T-cell (primary cell): ENCODE data around the gene NCAPD3. TPM values are rescaled to one million over a fixed set of nuclear protein-coding genes. Genes with fewer than 3 reads are reported as not detected.
A peak's percentile ranks its signal among the peaks of the same experiment; 100 is the strongest.

Experiments used
- ATAC-seq, 4 experiments: fragments of 200-7000 bp in 3 of 4; fragments of 150-1000 bp in 1 of 4; cut with Tn5 transposase; replicated peaks in 1 of 4; 1 replicate in 3 of 4; 2 replicates in 1 of 4; pipeline ENCODE4 v1.10.0; 2021; ENCODE audit warnings: moderate library complexity in 3 of 4, mild to moderate bottlenecking in 2 of 4, moderate number of reproducible peaks in 1 of 4
- CTCF ChIA-PET, 2 donors: fragments of 300-600 bp; sonication (Branson Sonifier 250); formaldehyde crosslinking; loops; one replicate each; lab custom pipeline; 2022; ENCODE audit warnings: antibody characterized with exemption in 2 of 2; lab: Charles Lee
- POLR2A ChIA-PET, 2 donors: fragments of 300-600 bp; sonication (Branson Sonifier 250); formaldehyde crosslinking; loops; one replicate each; lab custom pipeline; 2022; ENCODE audit warnings: antibody characterized with exemption in 2 of 2; lab: Charles Lee
- DNase-seq, 35 experiments: peaks; one replicate each; pipeline versions ENCODE4 v3.0.0 to v3.0.0-alpha.2; 2013 to 2023
- H3K27ac ChIP-seq: one replicate; pipeline ENCODE4 v1.5.1; 2013; ENCODE audit warnings: low read length
- H3K27me3 ChIP-seq, 2 experiments: replicated peaks in 1 of 2; 1 replicate in 1 of 2; 2 replicates in 1 of 2; pipeline versions ENCODE4 v1.6.1 to v1.7.0; 2013; ENCODE audit warnings: low read length in 1 of 2, mixed read lengths in 1 of 2; ENCODE audit not compliant: control insufficient read depth in 2 of 2, insufficient read depth in 2 of 2; ENCODE audit errors: extremely low read depth in 1 of 2
- H3K36me3 ChIP-seq, 2 donors: 1 replicate in 1 of 2; 2 replicates in 1 of 2; pipeline versions ENCODE4 v1.6.1 to v1.7.0; 2013; ENCODE audit warnings: low read length in 1 of 2; ENCODE audit not compliant: control insufficient read depth in 2 of 2, insufficient read depth in 1 of 2; ENCODE audit errors: extremely low read depth in 1 of 2
- H3K4me1 ChIP-seq, 2 experiments: 1 replicate in 1 of 2; 2 replicates in 1 of 2; pipeline versions ENCODE4 v1.6.1 to v1.7.0; 2013; ENCODE audit warnings: low read length in 2 of 2, mixed read lengths in 1 of 2; ENCODE audit not compliant: insufficient read depth in 2 of 2, control insufficient read depth in 1 of 2; ENCODE audit errors: extremely low read depth in 1 of 2
- H3K4me3 ChIP-seq, 2 donors: 1 replicate in 1 of 2; 2 replicates in 1 of 2; pipeline versions ENCODE4 v1.5.1 to v1.7.0; 2013; ENCODE audit warnings: mild to moderate bottlenecking in 2 of 2, low read length in 1 of 2, moderate library complexity in 1 of 2; ENCODE audit not compliant: control insufficient read depth in 1 of 2; ENCODE audit errors: extremely low read depth in 1 of 2
- H3K9me3 ChIP-seq: 2 replicates; pipeline ENCODE4 v1.7.0; 2013
- H3K27ac Mint-ChIP-seq, 2 donors: one replicate each; pipeline ENCODE4 v1.8.0; 2020 to 2021; ENCODE audit warnings: mild to moderate bottlenecking in 2 of 2, mixed read lengths in 2 of 2
- H3K27me3 Mint-ChIP-seq, 2 donors: one replicate each; pipeline ENCODE4 v1.8.0; 2021 to 2022; ENCODE audit warnings: mixed read lengths in 2 of 2
- H3K36me3 Mint-ChIP-seq: one replicate; pipeline ENCODE4 v1.8.0; 2021; ENCODE audit warnings: mixed read lengths
- H3K4me1 Mint-ChIP-seq, 3 donors: one replicate each; pipeline ENCODE4 v1.8.0; 2020 to 2022; ENCODE audit warnings: mixed read lengths in 3 of 3, mild to moderate bottlenecking in 1 of 3
- H3K4me3 Mint-ChIP-seq, 3 donors: one replicate each; pipeline ENCODE4 v1.8.0; 2020 to 2022; ENCODE audit warnings: mild to moderate bottlenecking in 3 of 3, mixed read lengths in 3 of 3, moderate library complexity in 3 of 3
- H3K9me3 Mint-ChIP-seq, 3 donors: one replicate each; pipeline ENCODE4 v1.8.0; 2020 to 2022; ENCODE audit warnings: mixed read lengths in 3 of 3
- WGBS: methylation state at CpG from one replicate; pipeline ENCODE4 v1.1.5; 2013; ENCODE audit warnings: missing lambda C conversion rate; ENCODE audit not compliant: insufficient coverage; 5-methylcytosine and 5-hydroxymethylcytosine counted together
- total RNA-seq, 35 experiments: library from RNA in 6 of 35; stranded (reverse) in 6 of 35; fragments of 120-200 nt in 1 of 35; gene quantifications; one replicate each; pipeline versions ENCODE4 v1.2.1 to v1.2.4 and lab custom pipeline; 2013 to 2026

NCAPD3 gene
- total RNA-seq, 5 donors from 2014 or later (not counting 1 experiment from before 2014, with no cell fraction given), result 33.7 to 41.9 (median 36.8) TPM

DNA sequence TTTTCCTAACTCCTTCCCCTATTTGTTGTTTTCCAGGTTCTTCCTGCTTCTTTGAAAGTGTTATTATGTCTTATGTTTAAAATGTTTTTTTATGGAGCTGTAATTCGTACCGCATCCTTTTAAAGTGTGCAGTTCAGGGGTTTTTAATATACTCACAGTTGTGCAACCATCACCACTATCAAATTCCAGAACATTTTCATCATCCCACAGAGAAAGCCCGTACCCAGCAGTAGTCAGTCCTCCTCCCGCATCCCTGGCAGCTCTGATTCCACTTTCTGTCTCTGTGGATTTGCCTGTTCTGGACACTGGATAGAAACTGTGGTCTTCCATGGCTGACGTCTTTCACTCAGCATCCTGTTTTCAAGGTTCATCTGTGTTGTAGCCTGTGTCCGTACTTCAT is 81.2 kb downstream of the NCAPD3 start:
- H3K9me3 ChIP-seq, result no peaks in the 10 kb centered on the region
- ATAC-seq, result no peak
- CTCF ChIA-PET, result no interaction called here
- no peaks in the 10 kb centered on the region for H3K9me3 Mint-ChIP-seq
- no peaks in the 10 kb centered on the region for H3K27me3 ChIP-seq
- H3K27ac ChIP-seq, result no peak overlapping the region
- POLR2A ChIA-PET, result interaction anchor here in 1 of 2 donors (0.8 kb wide), 1 partner anchor 29 kb away, joined by 4 read pairs; no protein-coding TSS in a partner anchor
- H3K36me3 Mint-ChIP-seq, result peaks cover 22% of the 10 kb centered on the region
- H3K4me3 Mint-ChIP-seq, result no peak overlapping the region
- peaks cover 5 to 8% (median 6%) of the 10 kb centered on the region in 3 donors for H3K4me1 Mint-ChIP-seq
- DNase-seq, result no peak
- no peak overlapping the region for H3K27ac Mint-ChIP-seq
- H3K4me3 ChIP-seq, result no peak overlapping the region
- H3K27me3 Mint-ChIP-seq, result no peaks in the 10 kb centered on the region
- peaks cover 0 to 3% of the 10 kb centered on the region in 2 experiments for H3K4me1 ChIP-seq
- 90% methylated on average over 3 of the region's 6 CpGs for WGBS
- H3K36me3 ChIP-seq, result peaks cover 0 to 2% of the 10 kb centered on the region in 2 donors

DNA sequence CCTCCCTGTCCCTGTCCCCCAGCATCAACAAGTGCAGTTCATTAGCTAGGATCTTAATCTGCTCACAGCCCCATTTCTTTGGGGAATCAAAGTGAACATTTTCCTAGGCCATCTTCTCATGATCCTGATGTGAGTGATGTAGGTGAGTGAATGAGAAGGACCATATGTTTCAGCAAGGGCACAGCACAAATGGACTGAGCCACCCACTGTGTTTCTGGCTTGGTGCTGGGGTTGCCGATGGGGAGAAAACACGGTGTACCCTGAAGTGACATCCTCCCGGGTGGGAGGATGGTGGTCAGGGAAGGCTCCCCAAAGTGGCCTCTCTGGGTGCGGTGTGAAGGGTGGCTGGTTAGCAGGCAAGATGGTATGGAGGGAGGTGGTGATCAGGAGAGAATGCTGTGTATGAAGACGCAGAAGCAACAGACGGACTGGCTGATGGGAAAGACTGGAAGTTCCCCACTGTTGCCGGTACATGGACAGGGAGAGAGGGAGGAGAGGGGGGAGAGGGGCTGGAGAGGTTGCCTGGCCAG is 82.7 kb downstream of the NCAPD3 start:
- H3K27me3 Mint-ChIP-seq, result no peaks in the 10 kb centered on the region
- peaks cover 22% of the 10 kb centered on the region for H3K36me3 Mint-ChIP-seq
- Histone ChIP-seq H3K27me3 (no peaks in the 10 kb centered on the region), H3K9me3 (no peaks in the 10 kb centered on the region), H3K4me1 (peaks cover 0 to 3% of the 10 kb centered on the region in 2 experiments), H3K4me3 (no peak overlapping the region), H3K36me3 (peaks cover 0 to 2% of the 10 kb centered on the region in 2 donors), H3K27ac (no peak overlapping the region)
- no peaks in the 10 kb centered on the region for H3K9me3 Mint-ChIP-seq
- 92% methylated on average over 7 of the region's 7 CpGs for WGBS
- H3K4me3 Mint-ChIP-seq, result no peak overlapping the region
- ATAC-seq, result no peak
- H3K4me1 Mint-ChIP-seq, result peaks cover 5 to 8% (median 6%) of the 10 kb centered on the region in 3 donors
- POLR2A ChIA-PET, result no interaction called here
- no peak overlapping the region for H3K27ac Mint-ChIP-seq
- DNase-seq, result no peak
- CTCF ChIA-PET, result interaction anchor here (0.7 to 1.2 kb wide), 3 partner anchors 82 to 91 kb away, joined by 3 to 4 read pairs (median 3); no protein-coding TSS in a partner anchor

DNA sequence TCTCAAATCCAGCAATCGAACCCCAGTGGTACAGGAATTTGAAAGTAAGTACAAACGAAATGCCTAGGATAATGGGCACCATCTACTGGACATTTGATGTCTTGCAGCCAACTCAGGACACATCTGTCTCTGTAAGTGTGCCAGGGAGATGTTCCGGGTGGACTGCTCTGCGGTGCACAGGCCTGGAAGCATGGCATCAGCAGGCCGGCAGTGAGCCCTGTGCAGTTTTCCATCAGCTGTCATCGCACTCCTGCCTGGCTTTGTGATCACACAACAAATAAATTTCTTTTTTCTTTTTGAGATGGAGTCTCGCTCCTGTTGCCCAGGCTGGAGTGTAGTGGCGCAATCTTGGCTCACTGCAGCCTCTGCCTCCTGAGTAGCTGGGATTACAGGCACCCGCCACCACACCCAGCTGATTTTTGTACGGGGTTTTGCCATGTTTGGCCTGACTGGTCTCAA is 83.9 kb downstream of the NCAPD3 start:
- WGBS, result 65% methylated on average over 8 of the region's 10 CpGs
- POLR2A ChIA-PET, result no interaction called here
- Mint-ChIP-seq H3K27me3 (no peaks in the 10 kb centered on the region), H3K36me3 (peaks cover 17% of the 10 kb centered on the region), H3K4me3 (no peak overlapping the region), H3K9me3 (no peaks in the 10 kb centered on the region), H3K27ac (no peak overlapping the region), H3K4me1 (peaks cover 5 to 8% (median 6%) of the 10 kb centered on the region in 3 donors)
- Histone ChIP-seq H3K36me3 (peaks cover 0 to 2% of the 10 kb centered on the region in 2 donors), H3K27me3 (no peaks in the 10 kb centered on the region), H3K4me3 (no peak overlapping the region), H3K9me3 (no peaks in the 10 kb centered on the region), H3K27ac (no peak overlapping the region), H3K4me1 (peaks cover 0 to 3% of the 10 kb centered on the region in 2 experiments)
- CTCF ChIA-PET, result interaction anchor here (1.2 to 2.0 kb wide), 4 partner anchors 9 to 212 kb away, joined by 3 to 12 read pairs (median 4); no protein-coding TSS in a partner anchor
- peak; percentile 54 to 65 (median 64) for ATAC-seq
- DNase-seq, result peak in 27 of 35 experiments; percentile 7 to 75 (median 27)

DNA sequence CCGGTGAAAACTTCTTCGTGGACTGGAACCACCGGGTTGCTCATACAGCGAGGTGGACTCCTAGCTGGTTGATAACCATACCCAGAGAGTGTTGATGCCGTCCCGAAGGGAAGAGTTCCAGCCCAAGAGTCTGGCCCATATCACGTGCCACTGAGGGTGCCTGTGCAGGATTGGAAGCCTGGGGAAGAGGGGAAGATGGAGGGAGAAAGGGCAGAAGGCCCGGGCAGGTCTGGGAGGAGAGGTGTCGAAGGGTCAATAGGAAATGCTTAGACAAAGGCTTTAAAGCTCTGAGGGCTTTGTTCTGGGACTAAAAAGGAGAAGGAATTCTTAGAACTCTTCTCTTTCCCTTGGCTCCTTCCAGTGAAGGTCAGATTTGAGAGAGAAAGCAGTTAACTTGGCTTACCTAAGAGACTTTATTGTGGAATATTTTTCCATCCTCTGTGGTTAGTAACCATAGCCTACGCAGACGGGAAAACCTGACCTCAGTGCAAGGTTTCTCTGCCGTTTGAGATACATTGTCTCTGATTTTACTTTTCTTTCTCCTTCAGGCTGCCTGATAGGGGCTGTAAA is 84.4 kb downstream of the NCAPD3 start:
- H3K27ac ChIP-seq, result no peak overlapping the region
- ATAC-seq (no peak), DNase-seq (no peak)
- no peaks in the 10 kb centered on the region for H3K36me3 ChIP-seq
- no peak overlapping the region for H3K4me3 Mint-ChIP-seq
- H3K27ac Mint-ChIP-seq, result no peak overlapping the region
- H3K27me3 Mint-ChIP-seq, result no peaks in the 10 kb centered on the region
- peaks cover 15% of the 10 kb centered on the region for H3K36me3 Mint-ChIP-seq
- H3K4me1 Mint-ChIP-seq, result peaks cover 5 to 8% (median 6%) of the 10 kb centered on the region in 3 donors
- no peaks in the 10 kb centered on the region for H3K27me3 ChIP-seq
- CTCF ChIA-PET, result interaction anchor here (1.2 to 2.0 kb wide), 3 partner anchors 8 to 212 kb away, joined by 3 to 12 read pairs (median 4); no protein-coding TSS in a partner anchor
- H3K4me1 ChIP-seq, result peaks cover 0 to 3% of the 10 kb centered on the region in 2 experiments
- H3K9me3 Mint-ChIP-seq, result no peaks in the 10 kb centered on the region
- 74% methylated on average over 4 of the region's 12 CpGs for WGBS
- H3K4me3 ChIP-seq, result no peak overlapping the region
- no peaks in the 10 kb centered on the region for H3K9me3 ChIP-seq
- POLR2A ChIA-PET, result no interaction called here

DNA sequence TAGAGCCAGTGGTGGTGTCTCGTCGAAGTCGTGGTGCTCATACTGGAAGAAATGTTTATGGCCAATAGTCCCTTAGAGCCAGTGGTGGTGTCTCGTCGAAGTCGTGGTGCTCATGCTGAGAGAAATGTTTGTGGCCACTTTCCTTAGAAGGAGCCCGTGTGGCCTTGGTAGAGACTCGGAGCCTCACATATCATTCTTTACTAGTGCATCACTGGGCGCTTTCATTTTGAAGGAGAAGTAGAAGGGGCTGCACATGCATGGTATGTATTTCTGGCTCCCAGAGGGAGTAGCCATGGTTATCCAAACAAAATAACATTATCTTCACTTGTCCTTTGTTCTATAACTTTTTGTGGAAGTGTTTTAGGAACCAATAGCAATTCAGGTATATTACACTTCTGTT is 85.4 kb downstream of the NCAPD3 start:
- Histone ChIP-seq H3K4me3 (no peak overlapping the region), H3K36me3 (no peaks in the 10 kb centered on the region), H3K27ac (no peak overlapping the region), H3K4me1 (peaks cover 0 to 3% of the 10 kb centered on the region in 2 experiments), H3K9me3 (no peaks in the 10 kb centered on the region), H3K27me3 (no peaks in the 10 kb centered on the region)
- Mint-ChIP-seq H3K36me3 (peaks cover 17% of the 10 kb centered on the region), H3K4me3 (no peak overlapping the region), H3K4me1 (peaks cover 2 to 6% (median 3%) of the 10 kb centered on the region in 3 donors), H3K27ac (no peak overlapping the region), H3K27me3 (peaks cover 0 to 3% of the 10 kb centered on the region in 2 donors), H3K9me3 (peaks cover 0 to 7% (median 3%) of the 10 kb centered on the region in 3 donors)
- ATAC-seq (no peak), DNase-seq (no peak)
- WGBS, result no CpG with 5 or more reads among the region's 9 CpGs
- CTCF ChIA-PET, result interaction anchor here (1.3 to 2.0 kb wide), 2 partner anchors 7 to 211 kb away, joined by 4 to 12 read pairs; no protein-coding TSS in a partner anchor
- POLR2A ChIA-PET, result no interaction called here

DNA sequence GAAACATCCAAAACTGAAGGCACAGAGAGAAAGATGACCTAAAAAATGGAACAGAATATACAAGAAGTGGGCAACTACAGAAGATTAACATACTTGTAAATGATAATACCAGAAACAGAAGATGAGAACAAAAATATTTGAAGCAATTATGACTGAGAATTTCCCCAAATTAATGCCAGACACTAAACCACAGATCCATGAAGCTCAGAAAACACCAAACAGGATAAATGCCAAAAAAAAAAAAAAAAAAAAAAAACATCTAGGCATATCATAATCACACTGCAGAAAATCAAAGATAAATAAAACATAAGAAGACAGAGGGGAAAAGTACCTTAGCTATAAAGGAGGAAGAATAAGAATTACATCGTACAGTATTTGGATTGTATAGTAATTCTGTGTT is 89.6 kb downstream of the NCAPD3 start:
- no peak overlapping the region for H3K4me3 ChIP-seq
- ChIA-PET CTCF (no interaction called here), POLR2A (no interaction called here)
- no CpG with 5 or more reads among the region's 1 CpG for WGBS
- no peak overlapping the region for H3K4me3 Mint-ChIP-seq
- ATAC-seq, result no peak
- no peaks in the 10 kb centered on the region for H3K4me1 ChIP-seq
- no peaks in the 10 kb centered on the region for H3K36me3 ChIP-seq
- no peak overlapping the region for H3K27ac ChIP-seq
- H3K4me1 Mint-ChIP-seq, result peaks cover 0 to 2% (median under 1%) of the 10 kb centered on the region in 3 donors
- H3K27me3 ChIP-seq, result no peaks in the 10 kb centered on the region
- peaks cover 10 to 23% (median 18%) of the 10 kb centered on the region in 3 donors for H3K9me3 Mint-ChIP-seq
- no peak overlapping the region for H3K27ac Mint-ChIP-seq
- H3K9me3 ChIP-seq, result peaks cover 3% of the 10 kb centered on the region
- H3K36me3 Mint-ChIP-seq, result peaks cover 22% of the 10 kb centered on the region
- peaks cover 2 to 3% of the 10 kb centered on the region in 2 donors for H3K27me3 Mint-ChIP-seq
- no peak for DNase-seq
